K562 (cell line): ENCODE data around the gene CKLF. TPM values are rescaled to one million over a fixed set of nuclear protein-coding genes. Genes with fewer than 3 reads are reported as not detected.
A peak's percentile ranks its signal among the peaks of the same experiment; 100 is the strongest.

Source experiments
- ATAC-seq: fragments of 200-7000 bp; cut with Tn5 transposase; 3 replicates; pipeline ENCODE4 v1.9.1; 2020; ENCODE audit warnings: moderate library complexity
- BruUV-seq: library from RNA; stranded (reverse); fragments of 400-500 nt; replicated peaks from 2 replicates; lab custom pipeline; 2021; lab: Mats Ljungman, UMichigan
- CTCF ChIA-PET: fragments of 300-600 bp; formaldehyde crosslinking; extraction: SDS; loops from one replicate; lab custom pipeline; 2021; ENCODE audit warnings: low intra/inter-chr PET ratio; lab: Yijun Ruan, JAX
- POLR2A ChIA-PET: fragments of 300-600, 350-650 bp; sonication (Branson Sonifier 250); formaldehyde crosslinking; extraction: SDS; loops from one replicate; lab custom pipeline; 2021; ENCODE audit warnings: antibody characterized with exemption, inconsistent platforms; lab: Yijun Ruan, JAX
- DNase-seq, 4 experiments: peaks; one replicate each; pipeline versions ENCODE4 v3.0.0 to v3.0.0-alpha.2; 2011 to 2018; ENCODE audit warnings: low spot score in 3 of 4, mixed read lengths in 3 of 4; ENCODE audit errors: extremely low read depth in 1 of 4
- FAIRE-seq: peaks from 2 replicates; lab custom pipeline; 2011; peaks lifted over from hg19 to GRCh38; lab: Jason Lieb, UNC
- H2AFZ ChIP-seq: 2 replicates; pipeline ENCODE4 v1.6.0; 2011; ENCODE audit warnings: low read depth, low read length, control low read depth, inconsistent platforms
- H3K27ac ChIP-seq: fragments of 200-600 bp; 3 replicates; pipeline ENCODE4 v1.8.0; 2011; ENCODE audit warnings: low read depth, mild to moderate bottlenecking, control low read depth, inconsistent platforms, low read length, moderate library complexity, mixed read lengths; ENCODE audit errors: extremely low read depth
- H3K27me3 ChIP-seq, 2 experiments: fragments of 300-600 bp in 1 of 2; 2 replicates in 1 of 2; 3 replicates in 1 of 2; pipeline versions ENCODE4 v1.6.0 to v1.8.0; 2011; ENCODE audit warnings: inconsistent platforms in 2 of 2, low read length in 2 of 2, mild to moderate bottlenecking in 1 of 2, mixed read lengths in 1 of 2, moderate library complexity in 1 of 2; ENCODE audit not compliant: control insufficient read depth in 2 of 2, insufficient read depth in 2 of 2
- H3K36me3 ChIP-seq: fragments of 300-600 bp; 3 replicates; pipeline ENCODE4 v1.8.0; 2011; ENCODE audit warnings: mild to moderate bottlenecking, low read length, inconsistent platforms; ENCODE audit not compliant: control insufficient read depth, insufficient read depth
- H3K4me1 ChIP-seq, 2 experiments: fragments of 200-600 bp in 1 of 2; replicated peaks in 1 of 2; 2 replicates in 1 of 2; 3 replicates in 1 of 2; pipeline versions ENCODE4 v1.5.1 to v1.8.0; 2011; ENCODE audit warnings: inconsistent platforms in 2 of 2, low read length in 2 of 2, mild to moderate bottlenecking in 1 of 2, mixed read lengths in 1 of 2, moderate library complexity in 1 of 2; ENCODE audit not compliant: control insufficient read depth in 2 of 2, insufficient read depth in 2 of 2
- H3K4me2 ChIP-seq: 2 replicates; pipeline ENCODE4 v1.6.1; 2011; ENCODE audit warnings: low read length, control low read depth, inconsistent platforms, mixed read lengths; ENCODE audit not compliant: insufficient read depth
- H3K4me3 ChIP-seq: fragments of 200-600 bp; sonication (generic), shearing (Covaris generic); 2 replicates; pipeline ENCODE4 v1.5.1; 2016; ENCODE audit warnings: control low read depth, inconsistent platforms
- H3K79me2 ChIP-seq: fragments of 200-600 bp; 3 replicates; pipeline ENCODE4 v1.8.0; 2011; ENCODE audit warnings: low read length, inconsistent platforms; ENCODE audit not compliant: control insufficient read depth, insufficient read depth
- H3K9ac ChIP-seq, 2 experiments: 2 replicates each; pipeline versions ENCODE4 v1.6.0 to v1.6.1; 2011; ENCODE audit warnings: low read depth in 2 of 2, low read length in 2 of 2, control low read depth in 1 of 2, inconsistent platforms in 1 of 2, mild to moderate bottlenecking in 1 of 2, mixed read lengths in 1 of 2; ENCODE audit not compliant: insufficient read depth in 1 of 2
- H3K9me1 ChIP-seq: one replicate; pipeline ENCODE4 v1.6.0; 2011; ENCODE audit warnings: inconsistent platforms, mild to moderate bottlenecking, low read length, moderate library complexity; ENCODE audit not compliant: control insufficient read depth, insufficient read depth
- H3K9me3 ChIP-seq: replicated peaks from 2 replicates; pipeline ENCODE4 v1.5.1; 2011; ENCODE audit warnings: low read depth, low read length, inconsistent platforms; ENCODE audit not compliant: control insufficient read depth, insufficient read depth
- H4K20me1 ChIP-seq: replicated peaks from 2 replicates; pipeline ENCODE4 v1.6.1; 2011; ENCODE audit warnings: low read length, inconsistent platforms, mixed read lengths; ENCODE audit not compliant: control insufficient read depth, insufficient read depth
- ARID3A ChIP-seq: IDR thresholded peaks from 2 replicates; pipeline ENCODE4 v1.6.1; 2012; ENCODE audit warnings: low read depth, low read length, improper control_type of control experiment, borderline replicate concordance
- CBFB ChIP-seq: sonication (generic); formaldehyde crosslinking; IDR thresholded peaks from 2 replicates; pipeline ENCODE4 v1.4.0; 2020; ENCODE audit warnings: mild to moderate bottlenecking, missing genetic modification reagents
- EHMT2 ChIP-seq: fragments of 450-650 bp; IDR thresholded peaks from 2 replicates; pipeline ENCODE4 v1.6.1; 2018; ENCODE audit warnings: antibody characterized with exemption
- FOXP1 ChIP-seq: sonication (generic); formaldehyde crosslinking; IDR thresholded peaks from 2 replicates; pipeline ENCODE4 v1.8.0; 2022; ENCODE audit warnings: mild to moderate bottlenecking, missing genetic modification reagents
- GABPB2 ChIP-seq: fragments of 250-450 bp; sonication (Bioruptor Pico); conservative IDR thresholded peaks from 2 replicates; pipeline ENCODE4 v1.5.1; 2021; ENCODE audit warnings: mild to moderate bottlenecking
- KDM1A ChIP-seq, 2 experiments: fragments of 450-650 bp; IDR thresholded peaks; 2 replicates each; pipeline ENCODE4 v1.6.1; 2016; ENCODE audit warnings: mild to moderate bottlenecking in 2 of 2
- NR1H2 ChIP-seq: sonication (generic); formaldehyde crosslinking; IDR thresholded peaks from 2 replicates; pipeline ENCODE4 v1.4.0; 2020; ENCODE audit warnings: mild to moderate bottlenecking, missing genetic modification reagents
- PCBP2 ChIP-seq: fragments of 200-400 bp; formaldehyde crosslinking; IDR thresholded peaks from 2 replicates; pipeline ENCODE4 v1.6.1; 2018; ENCODE audit warnings: low read length, low read depth, mild to moderate bottlenecking, moderate library complexity; ENCODE audit not compliant: poor library complexity, severe bottlenecking
- RNF219 ChIP-seq: fragments of 250-450 bp; sonication (Bioruptor Pico); IDR thresholded peaks from 2 replicates; pipeline ENCODE4 v1.5.0; 2022; ENCODE audit warnings: mild to moderate bottlenecking
- SMAD1 ChIP-seq: fragments of 150-350 bp; IDR thresholded peaks from 2 replicates; pipeline ENCODE4 v1.6.1; 2014; ENCODE audit warnings: low read length, low read depth; ENCODE audit not compliant: partially characterized antibody
- STAT5B ChIP-seq: fragments of 250-450 bp; sonication (Bioruptor Pico); IDR thresholded peaks from 2 replicates; pipeline ENCODE4 v1.8.0; 2021; ENCODE audit warnings: mild to moderate bottlenecking, inconsistent platforms
- TCF7L2 ChIP-seq: fragments of 150-350 bp; IDR thresholded peaks from 2 replicates; pipeline ENCODE4 v1.6.1; 2016; ENCODE audit warnings: low read depth, mild to moderate bottlenecking, low read length, moderate library complexity
- XRCC5 ChIP-seq: fragments of 200-400 bp; formaldehyde crosslinking; IDR thresholded peaks from 2 replicates; pipeline ENCODE4 v1.6.1; 2017; ENCODE audit warnings: low read depth, mild to moderate bottlenecking, low read length
- ZNF589 ChIP-seq: fragments of 200-800 bp; sonication (Bioruptor generic); IDR thresholded peaks from 2 replicates; pipeline ENCODE4 v1.6.1; 2016; ENCODE audit warnings: low read depth, missing genetic modification characterization, missing compliant biosample characterization
- ZNF79 ChIP-seq: fragments of 250-450 bp; sonication (Bioruptor Pico); IDR thresholded peaks from 2 replicates; pipeline ENCODE4 v1.4.0; 2020; ENCODE audit warnings: low read depth, mild to moderate bottlenecking, moderate library complexity
- ZSCAN29 ChIP-seq: fragments of 450-650 bp; IDR thresholded peaks from 2 replicates; pipeline ENCODE4 v1.6.1; 2017
- WGBS: fragments of 100-300 bp; shearing (Covaris generic); methylation state at CpG from one replicate; pipeline ENCODE4 v1.1.6; 2016; ENCODE audit warnings: low coverage, mixed read lengths; ENCODE audit not compliant: insufficient coverage; ENCODE audit errors: missing lambda C conversion rate; 5-methylcytosine and 5-hydroxymethylcytosine counted together
- in situ Hi-C: fragments of 300-500 bp; cut with MboI; formaldehyde crosslinking; loops from 4 replicates; pipeline ENCODE4 v1.15.0; 2018; ENCODE audit warnings: inconsistent platforms, mixed read lengths
- intact Hi-C: fragments of 100-400 bp; cut with micrococcal nuclease; formaldehyde crosslinking; loops from 2 replicates; pipeline ENCODE4 v1.14.2; 2022
- polyA plus RNA-seq, 8 experiments: library from polyadenylated mRNA; depleted of rRNA in 4 of 8; stranded (reverse) in 5 of 8; unstranded in 3 of 8; fragments of >200 nt; fragmentation: Nextera tagmentation in 2 of 8; fragmentation: Illumina TruSeq in 1 of 8; extraction: Ambion mirVana in 2 of 8; extraction: Trizol in 1 of 8; gene quantifications; 2 replicates each; pipeline versions ENCODE4 v1.2.1 to v1.2.3, GENCODE V29; 2011 to 2014; ENCODE audit warnings: inconsistent platforms in 1 of 8, missing spikeins in 1 of 8
- total RNA-seq, 7 experiments: library from RNA; depleted of rRNA in 6 of 7; stranded (reverse); fragments of >200 nt in 6 of 7; fragmentation: Illumina TruSeq in 2 of 7; extraction: Trizol in 2 of 7; gene quantifications; 2 replicates each; pipeline versions ENCODE4 v1.2.1 to v1.2.3, GENCODE V29; 2011 to 2021; ENCODE audit warnings: low replicate concordance in 1 of 7
- TF ChIP-seq, protein P1 (sequence below): sonication (generic); formaldehyde crosslinking; IDR thresholded peaks from 2 replicates; pipeline ENCODE4 v1.9.0; 2022; ENCODE audit warnings: mild to moderate bottlenecking, missing genetic modification reagents

Gene CKLF
- total and polyA plus RNA-seq, 9 of the 15 experiments (the other 6 are each of a cell fraction or from before 2014, with no cell fraction given): 84.8 to 322 (median 118) TPM

DNA sequence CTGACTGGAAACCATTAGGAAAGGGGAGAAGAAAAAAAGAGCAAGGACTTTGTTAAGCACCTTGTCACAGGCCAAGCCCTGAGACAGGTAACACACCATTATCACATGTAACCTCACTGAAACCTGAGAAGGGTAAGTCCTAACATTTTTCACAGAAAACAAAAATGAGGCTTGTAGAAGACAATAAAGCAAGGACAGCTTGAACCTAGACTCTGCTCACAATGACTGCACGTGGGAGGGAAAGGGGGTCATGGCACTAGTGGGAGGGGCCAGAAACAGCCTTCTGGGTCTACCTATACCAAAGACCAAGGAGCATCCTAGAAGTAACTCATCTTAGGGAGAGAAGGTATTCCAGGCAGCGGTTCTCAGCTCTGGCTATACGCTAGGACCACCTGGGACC, 10.0 kb upstream of the CKLF start:
- Histone ChIP-seq H3K79me2 (no peaks in the 10 kb centered on the region), H3K27ac (no peak overlapping the region), H4K20me1 (no peaks in the 10 kb centered on the region), H3K9me3 (no peaks in the 10 kb centered on the region), H3K36me3 (peaks cover 3% of the 10 kb centered on the region; the same call in 1 of the 3 replicates), H2AFZ (no peak overlapping the region), H3K4me1 (no peaks in the 10 kb centered on the region), H3K27me3 (no peaks in the 10 kb centered on the region), H3K9me1 (no peaks in the 10 kb centered on the region), H3K4me2 (no peak overlapping the region), H3K4me3 (no peak overlapping the region), H3K9ac (no peak overlapping the region)
- intact Hi-C loops (no loop called here), in situ Hi-C loops (no loop called here)
- CTCF ChIA-PET: no interaction called here
- ATAC-seq: peak; percentile 38
- BruUV-seq: no TSS peak
- POLR2A ChIA-PET: interaction anchor here (2.5 kb wide), 1 partner anchor 9 kb away, joined by 16 read pairs; the partner anchor contains the start of gene CKLF
- WGBS: 37% methylated on average over 3 of the region's 3 CpGs
- DNase-seq: no peak
- TF ChIP-seq SMAD1: no peak
- no peak for TF ChIP-seq TCF7L2
- TF ChIP-seq STAT5B (CRISPR knock-in tag): no peak
- no peak for TF ChIP-seq FOXP1 (CRISPR knock-in tag)
- no peak for TF ChIP-seq ARID3A
- TF ChIP-seq, protein P1, sequence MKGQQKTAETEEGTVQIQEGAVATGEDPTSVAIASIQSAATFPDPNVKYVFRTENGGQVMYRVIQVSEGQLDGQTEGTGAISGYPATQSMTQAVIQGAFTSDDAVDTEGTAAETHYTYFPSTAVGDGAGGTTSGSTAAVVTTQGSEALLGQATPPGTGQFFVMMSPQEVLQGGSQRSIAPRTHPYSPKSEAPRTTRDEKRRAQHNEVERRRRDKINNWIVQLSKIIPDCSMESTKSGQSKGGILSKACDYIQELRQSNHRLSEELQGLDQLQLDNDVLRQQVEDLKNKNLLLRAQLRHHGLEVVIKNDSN (CRISPR knock-in tag): no peak
- no peak for TF ChIP-seq ZNF589 (CRISPR knock-in tag)
- TF ChIP-seq PCBP2: no peak
- no peak for TF ChIP-seq EHMT2
- no peak for TF ChIP-seq XRCC5
- no peak for TF ChIP-seq KDM1A (IDR thresholded peaks at IDR 0.05)
- TF ChIP-seq RNF219 (CRISPR knock-in tag): no peak
- TF ChIP-seq GABPB2 (CRISPR knock-in tag): no peak
- no peak for TF ChIP-seq ZNF79 (CRISPR knock-in tag)
- TF ChIP-seq NR1H2 (CRISPR knock-in tag): no peak
- no peak for TF ChIP-seq CBFB (CRISPR knock-in tag)
- TF ChIP-seq ZSCAN29: no peak
- no peak for FAIRE-seq
